Prostate gland (tissue), 2 donors: ENCODE measurements around the gene NIBAN1.

ENCODE experiments used
- POLR2A ChIP-seq: fragments of 450-650 bp; IDR thresholded peaks from one replicate; pipeline ENCODE4 v1.6.1; 2016; ENCODE audit warnings: antibody characterized with exemption, mild to moderate bottlenecking
- POLR2AphosphoS5 ChIP-seq: sonication (generic); formaldehyde crosslinking; IDR thresholded peaks from one replicate; pipeline ENCODE4 v1.6.1; 2017; ENCODE audit warnings: antibody characterized with exemption
- TF ChIP-seq, protein P1 (sequence below), 4 experiments: fragments of 200-600 bp in 2 of 4; fragments of 450-650 bp in 2 of 4; sonication (generic) in 2 of 4; IDR thresholded peaks; 1 replicate in 3 of 4; 2 replicates in 1 of 4; pipeline ENCODE4 v1.5.1; 2016 to 2019; ENCODE audit warnings: antibody characterized with exemption in 4 of 4, mild to moderate bottlenecking in 2 of 4, moderate library complexity in 2 of 4

DNA sequence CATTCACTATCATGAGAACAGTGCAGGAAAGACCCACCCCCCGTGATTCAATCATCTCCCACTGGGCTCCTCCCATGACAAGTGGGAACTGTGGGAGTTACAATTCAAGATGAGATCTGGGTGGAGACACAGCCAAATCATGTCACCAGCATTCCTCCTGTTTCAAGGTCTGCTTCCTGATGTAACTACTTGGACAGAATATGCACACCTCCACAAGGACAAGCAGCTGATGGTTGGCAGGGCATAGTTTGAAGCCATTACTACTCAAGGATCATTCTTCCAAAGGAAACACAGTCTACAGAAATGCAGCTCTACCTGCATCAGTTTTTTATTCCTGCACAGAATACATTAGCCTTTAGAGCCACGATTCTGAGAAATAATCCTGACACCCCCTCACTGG is 42.6 kb upstream of the NIBAN1 start:
- TF ChIP-seq, protein P1, sequence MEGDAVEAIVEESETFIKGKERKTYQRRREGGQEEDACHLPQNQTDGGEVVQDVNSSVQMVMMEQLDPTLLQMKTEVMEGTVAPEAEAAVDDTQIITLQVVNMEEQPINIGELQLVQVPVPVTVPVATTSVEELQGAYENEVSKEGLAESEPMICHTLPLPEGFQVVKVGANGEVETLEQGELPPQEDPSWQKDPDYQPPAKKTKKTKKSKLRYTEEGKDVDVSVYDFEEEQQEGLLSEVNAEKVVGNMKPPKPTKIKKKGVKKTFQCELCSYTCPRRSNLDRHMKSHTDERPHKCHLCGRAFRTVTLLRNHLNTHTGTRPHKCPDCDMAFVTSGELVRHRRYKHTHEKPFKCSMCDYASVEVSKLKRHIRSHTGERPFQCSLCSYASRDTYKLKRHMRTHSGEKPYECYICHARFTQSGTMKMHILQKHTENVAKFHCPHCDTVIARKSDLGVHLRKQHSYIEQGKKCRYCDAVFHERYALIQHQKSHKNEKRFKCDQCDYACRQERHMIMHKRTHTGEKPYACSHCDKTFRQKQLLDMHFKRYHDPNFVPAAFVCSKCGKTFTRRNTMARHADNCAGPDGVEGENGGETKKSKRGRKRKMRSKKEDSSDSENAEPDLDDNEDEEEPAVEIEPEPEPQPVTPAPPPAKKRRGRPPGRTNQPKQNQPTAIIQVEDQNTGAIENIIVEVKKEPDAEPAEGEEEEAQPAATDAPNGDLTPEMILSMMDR (IDR thresholded peaks at IDR 0.05), result no peak
- TF ChIP-seq POLR2A (no peak), POLR2AphosphoS5 (no peak)
